Prostate gland (tissue), 2 donors: ENCODE measurements around the gene BMP3. TPM values are rescaled to one million over a fixed set of nuclear protein-coding genes. Genes with fewer than 3 reads are reported as not detected.

ENCODE experiments used
- DNase-seq: peaks from one replicate; pipeline ENCODE4 v3.0.0-alpha.2; 2019; ENCODE audit warnings: low spot score
- H3K27ac ChIP-seq, 2 donors: fragments of 200-600 bp; sonication (generic); 2 replicates each; pipeline ENCODE4 v1.5.1; 2017 to 2019
- H3K27me3 ChIP-seq: fragments of 200-600 bp; sonication (generic); replicated peaks from 2 replicates; pipeline ENCODE4 v1.5.1; 2019; ENCODE audit not compliant: insufficient read depth
- H3K36me3 ChIP-seq, 2 donors: fragments of 200-600 bp; sonication (generic); 1 replicate in 1 of 2; 2 replicates in 1 of 2; pipeline versions ENCODE4 v1.5.1 to v1.8.1; 2017 to 2019
- H3K4me1 ChIP-seq: fragments of 200-600 bp; sonication (generic); replicated peaks from 2 replicates; pipeline ENCODE4 v1.5.1; 2019
- H3K4me3 ChIP-seq, 2 donors: fragments of 200-600 bp; sonication (generic); 2 replicates each; pipeline ENCODE4 v1.5.1; 2017 to 2019
- H3K9me3 ChIP-seq: fragments of 200-600 bp; sonication (generic); 2 replicates; pipeline ENCODE4 v1.5.1; 2017
- CTCF ChIP-seq, 4 experiments: fragments of 200-600 bp in 2 of 4; fragments of 450-650 bp in 2 of 4; sonication (generic) in 2 of 4; IDR thresholded peaks; 1 replicate in 3 of 4; 2 replicates in 1 of 4; pipeline ENCODE4 v1.5.1; 2016 to 2019; ENCODE audit warnings: antibody characterized with exemption in 4 of 4, mild to moderate bottlenecking in 2 of 4, moderate library complexity in 2 of 4
- POLR2A ChIP-seq: fragments of 450-650 bp; IDR thresholded peaks from one replicate; pipeline ENCODE4 v1.6.1; 2016; ENCODE audit warnings: antibody characterized with exemption, mild to moderate bottlenecking
- POLR2AphosphoS5 ChIP-seq: sonication (generic); formaldehyde crosslinking; IDR thresholded peaks from one replicate; pipeline ENCODE4 v1.6.1; 2017; ENCODE audit warnings: antibody characterized with exemption
- WGBS: methylation state at CpG from one replicate; pipeline ENCODE4 v1.1.5; 2018; 5-methylcytosine and 5-hydroxymethylcytosine counted together
- intact Hi-C: fragments of 100-400 bp; cut with DNase I; formaldehyde crosslinking; loops from one replicate; pipeline ENCODE4 v1.14.2; 2022
- total RNA-seq, 2 donors: library from RNA; depleted of rRNA; stranded (reverse); fragments of >200 nt; gene quantifications; one replicate each; pipeline ENCODE4 v1.1.0, GENCODE V29; 2016

Gene BMP3
- total RNA-seq, 2 donors from 2014 or later, result 0.46 to 0.80 TPM

GRCh38 chr4:81031796-81032551 lies 1.5 kb downstream of the BMP3 start:
- no peak overlapping the region for H3K27ac ChIP-seq
- H3K4me3 ChIP-seq, result no peak overlapping the region
- WGBS, result 27% methylated on average over 15 of the region's 15 CpGs
- intact Hi-C loops, result no loop called here
- H3K4me1 ChIP-seq, result no peaks in the 10 kb centered on the region
- peaks cover 2% of the 10 kb centered on the region for H3K27me3 ChIP-seq
- H3K9me3 ChIP-seq, result no peaks in the 10 kb centered on the region
- no peak for TF ChIP-seq CTCF (IDR thresholded peaks at IDR 0.05)
- TF ChIP-seq POLR2A, result no peak
- TF ChIP-seq POLR2AphosphoS5, result no peak
- no peak for DNase-seq
- H3K36me3 ChIP-seq, result no peaks in the 10 kb centered on the region

GRCh38 chr4:81032771-81033684 lies 2.5 kb downstream of the BMP3 start:
- Histone ChIP-seq H3K4me3 (no peak overlapping the region), H3K9me3 (no peaks in the 10 kb centered on the region), H3K4me1 (no peaks in the 10 kb centered on the region), H3K27me3 (peaks cover 2% of the 10 kb centered on the region), H3K36me3 (no peaks in the 10 kb centered on the region), H3K27ac (no peak overlapping the region)
- TF ChIP-seq CTCF (IDR thresholded peaks at IDR 0.05) (no peak), POLR2AphosphoS5 (no peak), POLR2A (no peak)
- intact Hi-C loops, result no loop called here
- no peak for DNase-seq
- 76% methylated on average over 4 of the region's 4 CpGs for WGBS

GRCh38 chr4:81038636-81039350 lies 8.3 kb downstream of the BMP3 start:
- Histone ChIP-seq H3K9me3 (no peaks in the 10 kb centered on the region), H3K4me3 (no peak overlapping the region), H3K27ac (no peak overlapping the region), H3K27me3 (no peaks in the 10 kb centered on the region), H3K4me1 (no peaks in the 10 kb centered on the region), H3K36me3 (no peaks in the 10 kb centered on the region)
- 81% methylated on average over 1 of the region's 1 CpG for WGBS
- intact Hi-C loops, result no loop called here
- no peak for TF ChIP-seq CTCF (IDR thresholded peaks at IDR 0.05)
- TF ChIP-seq POLR2AphosphoS5, result no peak
- no peak for TF ChIP-seq POLR2A
- no peak for DNase-seq

- H3K27ac ChIP-seq, result no peak overlapping the region
- no peak for TF ChIP-seq POLR2AphosphoS5
- TF ChIP-seq POLR2A, result no peak
- H3K4me3 ChIP-seq, result no peak overlapping the region
- H3K4me1 ChIP-seq, result no peaks in the 10 kb centered on the region
- no peaks in the 10 kb centered on the region for H3K9me3 ChIP-seq
- H3K27me3 ChIP-seq, result no peaks in the 10 kb centered on the region
- DNase-seq, result no peak
- intact Hi-C loops, result no loop called here
- WGBS, result 51% methylated on average over 4 of the region's 4 CpGs
- H3K36me3 ChIP-seq, result no peaks in the 10 kb centered on the region
Observed at GRCh38 chr4:81039351-81039972, 9.0 kb downstream of the BMP3 start.
